ENCODE results near the gene CTSO.

DNA sequence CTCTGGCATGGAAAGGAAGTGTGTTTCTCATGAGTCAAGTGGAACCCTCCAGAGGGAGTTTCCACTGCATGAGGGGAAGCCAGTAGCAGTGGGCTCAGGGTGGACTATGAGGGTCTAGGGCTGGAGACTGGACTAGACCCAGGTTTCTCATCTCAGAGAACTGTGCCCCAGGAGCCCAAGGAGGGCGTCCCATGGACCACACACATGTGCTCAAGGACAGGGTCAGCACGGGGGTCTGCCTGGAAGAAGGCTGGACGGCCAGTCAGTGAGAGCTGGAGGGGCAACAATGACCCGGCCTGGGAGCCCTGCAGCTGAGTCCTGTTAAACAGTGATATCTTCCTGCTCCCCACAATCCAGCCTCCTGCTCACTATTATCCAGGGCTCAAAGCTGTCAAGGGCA, 5.8 kb upstream of the CTSO start:
- TF ChIP-seq CTCF (IDR thresholded peaks at IDR 0.05; ENCODE audit: low read depth, low read length, missing input control) (no peak), REST (IDR thresholded peaks at IDR 0.05) (no peak), FOXA1 (IDR thresholded peaks at IDR 0.05) (no peak), RAD21 (IDR thresholded peaks at IDR 0.05) (no peak), EGR1 (IDR thresholded peaks at IDR 0.05; ENCODE audit: low read depth in 2 of 2) (no peak), TAF1 (conservative IDR thresholded peaks at IDR 0.05) (no peak), JUND (IDR thresholded peaks at IDR 0.05) (no peak), YY1 (IDR thresholded peaks at IDR 0.05) (no peak)
- TF ChIP-seq, protein P1, sequence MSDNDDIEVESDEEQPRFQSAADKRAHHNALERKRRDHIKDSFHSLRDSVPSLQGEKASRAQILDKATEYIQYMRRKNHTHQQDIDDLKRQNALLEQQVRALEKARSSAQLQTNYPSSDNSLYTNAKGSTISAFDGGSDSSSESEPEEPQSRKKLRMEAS (IDR thresholded peaks at IDR 0.05): no peak
- TF ChIP-seq, protein P2, sequence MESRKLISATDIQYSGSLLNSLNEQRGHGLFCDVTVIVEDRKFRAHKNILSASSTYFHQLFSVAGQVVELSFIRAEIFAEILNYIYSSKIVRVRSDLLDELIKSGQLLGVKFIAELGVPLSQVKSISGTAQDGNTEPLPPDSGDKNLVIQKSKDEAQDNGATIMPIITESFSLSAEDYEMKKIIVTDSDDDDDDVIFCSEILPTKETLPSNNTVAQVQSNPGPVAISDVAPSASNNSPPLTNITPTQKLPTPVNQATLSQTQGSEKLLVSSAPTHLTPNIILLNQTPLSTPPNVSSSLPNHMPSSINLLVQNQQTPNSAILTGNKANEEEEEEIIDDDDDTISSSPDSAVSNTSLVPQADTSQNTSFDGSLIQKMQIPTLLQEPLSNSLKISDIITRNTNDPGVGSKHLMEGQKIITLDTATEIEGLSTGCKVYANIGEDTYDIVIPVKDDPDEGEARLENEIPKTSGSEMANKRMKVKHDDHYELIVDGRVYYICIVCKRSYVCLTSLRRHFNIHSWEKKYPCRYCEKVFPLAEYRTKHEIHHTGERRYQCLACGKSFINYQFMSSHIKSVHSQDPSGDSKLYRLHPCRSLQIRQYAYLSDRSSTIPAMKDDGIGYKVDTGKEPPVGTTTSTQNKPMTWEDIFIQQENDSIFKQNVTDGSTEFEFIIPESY (IDR thresholded peaks at IDR 0.05): no peak
